DMS 273 (cell line): ENCODE results near the gene PXMP4.
"Not testable (repeated sequence)": the region's sequence is repeated elsewhere in the genome, so short reads cannot be mapped to it uniquely, and the experiment has no call there.

ENCODE experiments used
- DNase-seq: peaks from one replicate; lab custom pipeline; 2025; ENCODE audit not compliant: unreplicated experiment; lab: John Stamatoyannopoulos, UW

The PXMP4 gene

GRCh38 chr20:33719989-33720709 lies at the start of gene PXMP4:
Gene PXMP4, minus strand, starts transcription at chr20:33720310. Its CDS starts 103 bp downstream, at chr20:33720207.
- DNase-seq, result peak; percentile 96

- DNase-seq, result no peak
Observed at GRCh38 chr20:33769043-33769442, 48.9 kb upstream of the PXMP4 start.

- DNase-seq, result no peak
Observed at GRCh38 chr20:33767777-33768138, 47.6 kb upstream of the PXMP4 start.

- no peak for DNase-seq
Observed at GRCh38 chr20:33766686-33767085, 46.6 kb upstream of the PXMP4 start.

GRCh38 chr20:33765592-33765991 lies 45.5 kb upstream of the PXMP4 start:
- no peak for DNase-seq

GRCh38 chr20:33765099-33765498 lies 45.0 kb upstream of the PXMP4 start:
- DNase-seq, result no peak

GRCh38 chr20:33761698-33762250 lies 41.7 kb upstream of the PXMP4 start:
- DNase-seq, result no peak

GRCh38 chr20:33757458-33757857 lies 37.3 kb upstream of the PXMP4 start:
- DNase-seq, result no peak

- no peak for DNase-seq
Observed at GRCh38 chr20:33757046-33757445, 36.9 kb upstream of the PXMP4 start.

GRCh38 chr20:33755936-33756490 lies 35.9 kb upstream of the PXMP4 start:
- not testable (repeated sequence) for DNase-seq

GRCh38 chr20:33753763-33754162 lies 33.7 kb upstream of the PXMP4 start:
- no peak for DNase-seq

- DNase-seq, result no peak
Observed at GRCh38 chr20:33753143-33753542, 33.0 kb upstream of the PXMP4 start.

GRCh38 chr20:33751775-33752174 lies 31.7 kb upstream of the PXMP4 start:
- DNase-seq, result no peak

- DNase-seq, result no peak
Observed at GRCh38 chr20:33746325-33746998, 26.4 kb upstream of the PXMP4 start.

- DNase-seq, result no peak
Observed at GRCh38 chr20:33744773-33745385, 24.8 kb upstream of the PXMP4 start.

GRCh38 chr20:33744181-33744580 lies 24.1 kb upstream of the PXMP4 start:
- DNase-seq, result no peak

GRCh38 chr20:33740189-33740588 lies 20.1 kb upstream of the PXMP4 start:
- DNase-seq, result no peak

GRCh38 chr20:33739493-33739892 lies 19.4 kb upstream of the PXMP4 start:
- DNase-seq, result no peak

- DNase-seq, result no peak
Observed at GRCh38 chr20:33736962-33737361, 16.9 kb upstream of the PXMP4 start.

GRCh38 chr20:33733654-33734576 lies 13.8 kb upstream of the PXMP4 start:
- no peak for DNase-seq
